ENCODE measurements around the gene MLC1.

Gene MLC1

DNA sequence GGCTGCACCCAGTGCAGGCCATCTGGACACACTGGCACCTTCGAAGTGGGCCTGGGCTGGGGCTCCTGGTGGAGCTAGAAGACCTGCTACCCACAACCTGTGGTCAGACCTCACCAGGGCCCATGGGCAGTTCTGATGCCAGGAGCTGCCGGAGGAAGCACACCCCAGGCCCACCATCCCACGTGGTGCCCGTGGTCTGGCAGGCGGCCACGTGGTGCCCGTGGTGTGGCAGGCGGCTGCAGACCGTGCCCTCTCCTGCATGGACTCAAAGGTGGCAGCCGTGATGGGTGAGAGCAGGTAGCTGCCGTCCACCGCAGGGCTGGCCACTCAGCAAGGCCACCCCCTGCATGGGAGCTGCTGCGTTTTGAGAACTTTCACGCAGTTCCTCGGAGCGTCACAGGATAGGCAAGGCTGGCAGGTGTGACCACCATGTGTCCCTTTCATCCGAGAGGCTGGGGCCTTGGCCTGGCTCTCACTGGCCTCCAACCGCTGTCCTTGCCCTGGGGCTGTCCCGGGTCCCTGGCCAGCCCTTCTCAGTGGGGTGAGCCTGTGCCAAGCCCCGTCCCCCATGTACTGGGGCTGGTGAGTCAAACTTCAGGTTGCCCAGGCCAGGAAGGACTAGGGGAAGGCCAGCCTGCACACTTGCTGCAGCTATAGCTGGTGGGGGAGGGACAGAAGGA is 68.8 kb downstream of the MLC1 start:
- 91% methylated on average over 20 of the region's 20 CpGs for WGBS
- H3K9ac ChIP-seq (ENCODE audit: low read length) = no peak overlapping the region
- H3K4me1 ChIP-seq (ENCODE audit: control insufficient read depth, insufficient read depth, low read depth, low read length) = peaks cover 6% of the 10 kb centered on the region
- H2BK12ac ChIP-seq (ENCODE audit: low read length in 2 of 2) = no peak overlapping the region
- peaks cover 71 to 83% of the 10 kb centered on the region in 2 experiments for H3K27me3 ChIP-seq (ENCODE audit: control insufficient read depth in 1 of 2, insufficient read depth in 1 of 2, low read length in 2 of 2)
- no peaks in the 10 kb centered on the region for H3K79me1 ChIP-seq (replicated peaks; ENCODE audit: low read length, poor library complexity, severe bottlenecking)
- no peak overlapping the region for H3K4ac ChIP-seq (ENCODE audit: low read depth in 1 of 2, low read length in 2 of 2)
- H4K91ac ChIP-seq (ENCODE audit: low read length) = no peak overlapping the region
- peaks cover 5% of the 10 kb centered on the region for H3K9me3 ChIP-seq (ENCODE audit: control insufficient read depth, low read length)
- no peaks in the 10 kb centered on the region for H3K36me3 ChIP-seq (ENCODE audit: control insufficient read depth in 1 of 2, insufficient read depth in 2 of 2, low read depth in 1 of 2, low read length in 2 of 2)
- H3K27ac ChIP-seq (ENCODE audit: low read length, poor library complexity, severe bottlenecking) = no peak overlapping the region
- no peak overlapping the region for H3K4me3 ChIP-seq (ENCODE audit: insufficient read depth in 1 of 2, low read depth in 1 of 2, low read length in 2 of 2)
- peak overlapping the region; percentile 18 for H2BK15ac ChIP-seq (ENCODE audit: low read depth, poor library complexity, severe bottlenecking)
- no peak overlapping the region for H2BK5ac ChIP-seq (ENCODE audit: low read depth, low read length, poor library complexity, severe bottlenecking)
- H3K14ac ChIP-seq (ENCODE audit: low read length in 2 of 2) = no peak overlapping the region
- H3K18ac ChIP-seq (ENCODE audit: low read depth in 1 of 2, low read length in 2 of 2) = no peak overlapping the region
- H3K4me2 ChIP-seq (ENCODE audit: low read length, poor library complexity, severe bottlenecking) = no peak overlapping the region
- H2BK120ac ChIP-seq (ENCODE audit: low read depth, low read length) = no peak overlapping the region
- no peak overlapping the region for H2AK5ac ChIP-seq (ENCODE audit: low read length, severe bottlenecking)
- H3K23ac ChIP-seq (ENCODE audit: low read length in 2 of 2) = no peak overlapping the region
- H2AFZ ChIP-seq (ENCODE audit: low read depth, low read length) = no peak overlapping the region
- H4K8ac ChIP-seq (ENCODE audit: low read length) = no peak overlapping the region
- no peak for DNase-seq

DNA sequence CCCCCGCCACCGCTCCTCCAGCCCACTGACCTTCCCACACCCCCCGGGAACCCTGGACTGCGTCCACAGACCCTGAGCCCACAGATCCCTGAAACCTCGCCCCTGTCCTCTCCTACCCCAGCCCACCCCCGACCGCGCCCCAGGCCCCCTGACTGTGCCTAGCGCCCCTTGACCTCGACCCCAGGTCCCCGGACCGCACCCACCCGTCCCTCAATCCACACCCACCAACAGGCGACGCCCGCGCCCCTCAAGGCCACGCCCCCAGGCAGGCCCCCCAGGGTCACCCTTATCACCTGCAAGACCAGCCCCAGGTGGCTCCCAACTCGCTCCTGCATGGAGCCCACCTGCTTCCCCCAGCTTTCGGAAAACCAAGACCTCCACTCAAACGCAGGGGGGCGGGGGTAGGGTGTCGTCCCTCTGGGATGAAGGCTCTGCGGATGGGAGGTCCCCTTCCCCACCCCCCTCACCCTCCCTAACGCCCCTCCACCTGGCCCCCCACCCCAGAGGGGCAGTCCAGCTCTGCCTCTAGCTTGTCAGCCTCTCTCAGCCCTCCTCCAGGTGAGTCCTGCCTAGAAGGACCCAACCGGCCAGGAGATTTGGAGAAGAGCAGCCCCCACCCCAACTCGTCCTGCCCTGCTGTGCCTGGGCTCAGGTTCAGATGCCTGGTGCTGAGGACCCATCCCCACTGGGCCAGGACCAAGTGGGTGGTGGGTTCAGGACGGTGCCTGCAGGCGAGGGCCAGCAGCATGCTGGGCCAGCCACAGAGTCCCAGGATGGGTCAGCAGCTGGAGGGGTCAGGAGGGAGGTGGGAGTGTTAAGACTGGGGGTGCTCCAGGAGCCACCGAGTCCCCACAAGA is 69.5 kb downstream of the MLC1 start:
- Histone ChIP-seq H2BK12ac (ENCODE audit: low read length in 2 of 2) (no peak overlapping the region), H3K36me3 (ENCODE audit: control insufficient read depth in 1 of 2, insufficient read depth in 2 of 2, low read depth in 1 of 2, low read length in 2 of 2) (no peaks in the 10 kb centered on the region), H3K27ac (ENCODE audit: low read length, poor library complexity, severe bottlenecking) (no peak overlapping the region), H2AFZ (ENCODE audit: low read depth, low read length) (no peak overlapping the region), H3K14ac (ENCODE audit: low read length in 2 of 2) (no peak overlapping the region), H3K4me1 (ENCODE audit: control insufficient read depth, insufficient read depth, low read depth, low read length) (peaks cover 9% of the 10 kb centered on the region), H3K4ac (ENCODE audit: low read depth in 1 of 2, low read length in 2 of 2) (no peak overlapping the region), H3K9ac (ENCODE audit: low read length) (no peak overlapping the region), H3K79me1 (replicated peaks; ENCODE audit: low read length, poor library complexity, severe bottlenecking) (no peaks in the 10 kb centered on the region), H3K18ac (ENCODE audit: low read depth in 1 of 2, low read length in 2 of 2) (no peak overlapping the region), H3K23ac (ENCODE audit: low read length in 2 of 2) (no peak overlapping the region), H2AK5ac (ENCODE audit: low read length, severe bottlenecking) (no peak overlapping the region), H2BK120ac (ENCODE audit: low read depth, low read length) (no peak overlapping the region), H3K4me3 (ENCODE audit: insufficient read depth in 1 of 2, low read depth in 1 of 2, low read length in 2 of 2) (no peak overlapping the region), H3K27me3 (ENCODE audit: control insufficient read depth in 1 of 2, insufficient read depth in 1 of 2, low read length in 2 of 2) (peaks cover 76 to 89% of the 10 kb centered on the region in 2 experiments), H2BK15ac (ENCODE audit: low read depth, poor library complexity, severe bottlenecking) (no peak overlapping the region), H4K8ac (ENCODE audit: low read length) (no peak overlapping the region), H3K9me3 (ENCODE audit: control insufficient read depth, low read length) (peaks cover 5% of the 10 kb centered on the region), H2BK5ac (ENCODE audit: low read depth, low read length, poor library complexity, severe bottlenecking) (no peak overlapping the region), H4K91ac (ENCODE audit: low read length) (no peak overlapping the region), H3K4me2 (ENCODE audit: low read length, poor library complexity, severe bottlenecking) (no peak overlapping the region)
- WGBS = 46% methylated on average over 24 of the region's 30 CpGs
- DNase-seq = no peak

DNA sequence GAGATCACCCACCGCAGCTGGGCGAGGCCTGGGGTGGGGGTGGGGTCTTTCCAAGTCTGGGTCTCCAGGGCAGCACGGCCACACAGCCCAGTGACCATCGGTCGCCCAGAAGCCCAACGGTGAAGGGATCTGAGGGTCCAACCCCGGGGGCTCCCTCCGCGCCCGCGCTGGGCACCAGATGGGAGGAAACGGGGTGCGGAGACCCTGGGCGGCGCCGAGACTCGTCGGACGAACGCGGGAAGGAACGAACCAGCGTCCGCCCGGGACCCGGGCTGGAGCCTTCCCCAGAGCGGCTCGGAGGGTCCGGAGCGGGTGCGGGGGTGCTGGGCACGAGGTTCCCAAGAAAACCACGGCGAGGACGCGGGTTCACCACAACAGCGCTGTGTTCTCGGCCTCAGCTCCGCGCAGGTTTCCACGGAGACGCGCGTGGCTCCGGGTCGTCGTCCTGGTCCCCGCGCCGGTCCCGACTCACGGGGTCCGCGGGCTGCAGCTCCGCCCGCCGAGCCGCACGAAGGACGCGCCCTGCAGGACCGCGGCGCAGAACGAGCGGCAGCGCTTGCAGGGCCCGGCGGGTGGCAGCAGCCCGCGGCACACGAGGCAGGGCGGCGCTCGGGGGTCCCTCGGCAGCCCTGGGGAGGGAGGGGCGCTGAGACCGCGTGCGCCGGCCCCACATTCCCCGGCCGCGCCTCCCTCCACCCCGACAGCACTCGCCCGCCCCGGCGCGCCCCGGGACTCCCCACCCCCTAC is 70.4 kb downstream of the MLC1 start:
- no peak overlapping the region for H4K8ac ChIP-seq (ENCODE audit: low read length)
- no peak overlapping the region for H3K4ac ChIP-seq (ENCODE audit: low read depth in 1 of 2, low read length in 2 of 2)
- H2BK120ac ChIP-seq (ENCODE audit: low read depth, low read length) = no peak overlapping the region
- H3K23ac ChIP-seq (ENCODE audit: low read length in 2 of 2) = no peak overlapping the region
- DNase-seq = no peak
- no peak overlapping the region for H3K4me3 ChIP-seq (ENCODE audit: insufficient read depth in 1 of 2, low read depth in 1 of 2, low read length in 2 of 2)
- no peak overlapping the region for H3K27ac ChIP-seq (ENCODE audit: low read length, poor library complexity, severe bottlenecking)
- H2BK15ac ChIP-seq (ENCODE audit: low read depth, poor library complexity, severe bottlenecking) = no peak overlapping the region
- H4K91ac ChIP-seq (ENCODE audit: low read length) = no peak overlapping the region
- no peak overlapping the region for H3K9ac ChIP-seq (ENCODE audit: low read length)
- H2BK5ac ChIP-seq (ENCODE audit: low read depth, low read length, poor library complexity, severe bottlenecking) = no peak overlapping the region
- peaks cover 9% of the 10 kb centered on the region for H3K4me1 ChIP-seq (ENCODE audit: control insufficient read depth, insufficient read depth, low read depth, low read length)
- H3K4me2 ChIP-seq (ENCODE audit: low read length, poor library complexity, severe bottlenecking) = no peak overlapping the region
- WGBS = 14% methylated on average over 40 of the region's 91 CpGs
- H3K14ac ChIP-seq (ENCODE audit: low read length in 2 of 2) = no peak overlapping the region
- no peaks in the 10 kb centered on the region for H3K36me3 ChIP-seq (ENCODE audit: control insufficient read depth in 1 of 2, insufficient read depth in 2 of 2, low read depth in 1 of 2, low read length in 2 of 2)
- no peak overlapping the region for H2BK12ac ChIP-seq (ENCODE audit: low read length in 2 of 2)
- H3K18ac ChIP-seq (ENCODE audit: low read depth in 1 of 2, low read length in 2 of 2) = no peak overlapping the region
- H3K9me3 ChIP-seq (ENCODE audit: control insufficient read depth, low read length) = peaks cover 5% of the 10 kb centered on the region
- H2AFZ ChIP-seq (ENCODE audit: low read depth, low read length) = no peak overlapping the region
- H3K79me1 ChIP-seq (replicated peaks; ENCODE audit: low read length, poor library complexity, severe bottlenecking) = no peaks in the 10 kb centered on the region
- H2AK5ac ChIP-seq (ENCODE audit: low read length, severe bottlenecking) = no peak overlapping the region
- peaks cover 83 to 90% of the 10 kb centered on the region in 2 experiments for H3K27me3 ChIP-seq (ENCODE audit: control insufficient read depth in 1 of 2, insufficient read depth in 1 of 2, low read length in 2 of 2)

DNA sequence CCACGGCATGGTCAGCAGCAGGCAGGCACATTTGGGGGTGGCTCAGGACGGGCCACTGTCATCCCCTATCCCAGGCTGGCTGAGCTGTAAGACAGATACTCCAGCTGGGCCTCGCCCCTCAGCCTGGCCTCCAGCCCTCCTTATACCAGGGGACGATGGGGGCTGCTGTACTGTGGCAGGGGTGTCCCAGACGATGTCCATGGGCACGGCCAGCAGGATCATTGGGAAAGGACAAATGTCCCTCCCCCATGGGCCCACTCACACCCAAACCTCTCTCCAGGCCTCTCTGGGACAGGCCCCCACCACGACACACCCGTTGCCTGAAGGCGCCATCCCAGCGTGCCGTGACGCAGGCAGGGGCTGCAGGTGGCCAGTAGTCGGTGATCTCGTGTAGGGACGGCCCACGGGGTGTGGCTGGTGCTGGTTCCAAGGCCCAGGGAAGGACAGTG is 71.1 kb downstream of the MLC1 start:
- Histone ChIP-seq H3K9ac (ENCODE audit: low read length) (no peak overlapping the region), H3K4me3 (ENCODE audit: insufficient read depth in 1 of 2, low read depth in 1 of 2, low read length in 2 of 2) (no peak overlapping the region), H3K9me3 (ENCODE audit: control insufficient read depth, low read length) (peaks cover under 1% of the 10 kb centered on the region), H3K18ac (ENCODE audit: low read depth in 1 of 2, low read length in 2 of 2) (no peak overlapping the region), H3K4me2 (ENCODE audit: low read length, poor library complexity, severe bottlenecking) (no peak overlapping the region), H4K8ac (ENCODE audit: low read length) (no peak overlapping the region), H2BK120ac (ENCODE audit: low read depth, low read length) (no peak overlapping the region), H3K23ac (ENCODE audit: low read length in 2 of 2) (peak overlapping the region in 1 of 2 experiments; percentile 70), H2BK12ac (ENCODE audit: low read length in 2 of 2) (no peak overlapping the region), H2AK5ac (ENCODE audit: low read length, severe bottlenecking) (no peak overlapping the region), H2BK15ac (ENCODE audit: low read depth, poor library complexity, severe bottlenecking) (no peak overlapping the region), H2BK5ac (ENCODE audit: low read depth, low read length, poor library complexity, severe bottlenecking) (no peak overlapping the region), H3K4ac (ENCODE audit: low read depth in 1 of 2, low read length in 2 of 2) (no peak overlapping the region), H3K14ac (ENCODE audit: low read length in 2 of 2) (no peak overlapping the region), H3K36me3 (ENCODE audit: control insufficient read depth in 1 of 2, insufficient read depth in 2 of 2, low read depth in 1 of 2, low read length in 2 of 2) (no peaks in the 10 kb centered on the region), H3K4me1 (ENCODE audit: control insufficient read depth, insufficient read depth, low read depth, low read length) (peaks cover 9% of the 10 kb centered on the region), H3K79me1 (replicated peaks; ENCODE audit: low read length, poor library complexity, severe bottlenecking) (no peaks in the 10 kb centered on the region), H3K27me3 (ENCODE audit: control insufficient read depth in 1 of 2, insufficient read depth in 1 of 2, low read length in 2 of 2) (peaks cover 80 to 88% of the 10 kb centered on the region in 2 experiments), H2AFZ (ENCODE audit: low read depth, low read length) (no peak overlapping the region), H4K91ac (ENCODE audit: low read length) (no peak overlapping the region), H3K27ac (ENCODE audit: low read length, poor library complexity, severe bottlenecking) (no peak overlapping the region)
- WGBS = 60% methylated on average over 15 of the region's 16 CpGs
- DNase-seq = no peak

Measured in mesenchymal stem cell (in vitro differentiated cells and primary cell).